CD14-positive monocyte (primary cell): ENCODE measurements around the gene LRIT1. TPM values are rescaled to one million over a fixed set of nuclear protein-coding genes. Genes with fewer than 3 reads are reported as not detected.

Experiments
- DNase-seq, 3 donors: peaks; one replicate each; pipeline ENCODE4 v3.0.0-alpha.2; 2011 to 2022
- H2AFZ ChIP-seq: 2 replicates; pipeline ENCODE4 v1.6.0; 2012; ENCODE audit warnings: mild to moderate bottlenecking, low read depth, low read length, inconsistent platforms; ENCODE audit not compliant: insufficient read depth, poor library complexity, severe bottlenecking
- H3K27ac ChIP-seq, 2 donors: 1 replicate in 1 of 2; 2 replicates in 1 of 2; pipeline ENCODE4 v1.5.1; 2012 to 2013; ENCODE audit warnings: low read length in 2 of 2, control low read depth in 1 of 2, inconsistent platforms in 1 of 2, low read depth in 1 of 2, mild to moderate bottlenecking in 1 of 2
- H3K27me3 ChIP-seq, 2 donors: one replicate each; pipeline versions ENCODE4 v1.6.0 to v1.6.1; 2011 to 2013; ENCODE audit warnings: low read length in 2 of 2; ENCODE audit not compliant: control insufficient read depth in 2 of 2, insufficient read depth in 2 of 2
- H3K36me3 ChIP-seq, 2 donors: replicated peaks in 1 of 2; 1 replicate in 1 of 2; 2 replicates in 1 of 2; pipeline versions ENCODE4 v1.5.1 to v1.6.1; 2012 to 2013; ENCODE audit warnings: low read length in 2 of 2, control low read depth in 1 of 2, inconsistent platforms in 1 of 2, mild to moderate bottlenecking in 1 of 2; ENCODE audit not compliant: insufficient read depth in 2 of 2, control insufficient read depth in 1 of 2
- H3K4me1 ChIP-seq, 2 donors: 1 replicate in 1 of 2; 2 replicates in 1 of 2; pipeline versions ENCODE4 v1.5.1 to v1.6.1; 2012 to 2013; ENCODE audit warnings: low read length in 2 of 2, control low read depth in 1 of 2, inconsistent platforms in 1 of 2, mild to moderate bottlenecking in 1 of 2, moderate library complexity in 1 of 2; ENCODE audit not compliant: insufficient read depth in 2 of 2, control insufficient read depth in 1 of 2
- H3K4me2 ChIP-seq: replicated peaks from 2 replicates; pipeline ENCODE3; 2012; ENCODE audit warnings: low read length, moderate library complexity, mild to moderate bottlenecking; ENCODE audit not compliant: poor library complexity, severe bottlenecking; ENCODE audit errors: extremely low read depth
- H3K4me3 ChIP-seq, 3 experiments: fragments of 200-600 bp in 1 of 3; sonication (generic) in 1 of 3; replicated peaks in 1 of 3; 1 replicate in 2 of 3; 2 replicates in 1 of 3; pipeline ENCODE4 v1.5.1; 2011 to 2013; ENCODE audit warnings: low read length in 3 of 3, mild to moderate bottlenecking in 3 of 3, control low read depth in 2 of 3, low read depth in 2 of 3, inconsistent platforms in 1 of 3, moderate library complexity in 1 of 3
- H3K79me2 ChIP-seq: 2 replicates; pipeline ENCODE4 v1.6.0; 2012; ENCODE audit warnings: mild to moderate bottlenecking, control low read depth, inconsistent platforms, low read length, moderate library complexity; ENCODE audit not compliant: insufficient read depth
- H3K9ac ChIP-seq: 2 replicates; pipeline ENCODE4 v1.6.0; 2017; ENCODE audit warnings: low read length, mild to moderate bottlenecking; ENCODE audit not compliant: insufficient read depth, poor library complexity, severe bottlenecking
- H3K9me3 ChIP-seq, 2 donors: replicated peaks in 1 of 2; 1 replicate in 1 of 2; 2 replicates in 1 of 2; pipeline versions ENCODE4 v1.5.1 to v1.6.1; 2012 to 2013; ENCODE audit warnings: low read length in 2 of 2, control low read depth in 1 of 2; ENCODE audit not compliant: control insufficient read depth in 1 of 2, insufficient read depth in 1 of 2
- H4K20me1 ChIP-seq: 2 replicates; pipeline ENCODE4 v1.6.0; 2012; ENCODE audit warnings: mild to moderate bottlenecking, low read length, control low read depth, moderate library complexity; ENCODE audit not compliant: insufficient read depth
- H3K27ac Mint-ChIP-seq, 7 donors: one replicate each; pipeline ENCODE4 v1.8.0; 2020; ENCODE audit warnings: mild to moderate bottlenecking in 7 of 7, mixed read lengths in 7 of 7, moderate library complexity in 6 of 7, inconsistent platforms in 2 of 7
- H3K27me3 Mint-ChIP-seq, 3 donors: one replicate each; pipeline ENCODE4 v1.8.0; 2021 to 2022; ENCODE audit warnings: low read depth in 3 of 3, mild to moderate bottlenecking in 3 of 3, mixed read lengths in 3 of 3, moderate library complexity in 3 of 3, inconsistent platforms in 1 of 3
- H3K36me3 Mint-ChIP-seq, 2 donors: one replicate each; pipeline ENCODE4 v1.8.0; 2020; ENCODE audit warnings: mixed read lengths in 2 of 2, inconsistent platforms in 1 of 2, mild to moderate bottlenecking in 1 of 2
- H3K4me1 Mint-ChIP-seq: one replicate; pipeline ENCODE4 v1.8.0; 2020; ENCODE audit warnings: mild to moderate bottlenecking, mixed read lengths
- H3K4me3 Mint-ChIP-seq, 2 donors: one replicate each; pipeline ENCODE4 v1.8.0; 2020; ENCODE audit warnings: mild to moderate bottlenecking in 2 of 2, mixed read lengths in 2 of 2, moderate library complexity in 1 of 2
- H3K9me3 Mint-ChIP-seq, 7 donors: one replicate each; pipeline ENCODE4 v1.8.0; 2020 to 2022; ENCODE audit warnings: mixed read lengths in 7 of 7, mild to moderate bottlenecking in 6 of 7, moderate library complexity in 6 of 7, inconsistent platforms in 2 of 7
- WGBS: methylation state at CpG from one replicate; pipeline ENCODE4 v1.1.5; 2013; ENCODE audit warnings: missing lambda C conversion rate; ENCODE audit not compliant: insufficient coverage; 5-methylcytosine and 5-hydroxymethylcytosine counted together
- intact Hi-C, 2 donors: fragments of 100-400 bp; cut with micrococcal nuclease; formaldehyde crosslinking; loops; one replicate each; pipeline versions ENCODE4 v1.15.0 to v1.15.1; 2023
- polyA plus RNA-seq, 3 donors: library from polyadenylated mRNA; depleted of rRNA in 1 of 3; unstranded in 2 of 3; stranded (reverse) in 1 of 3; fragments of 300-500 nt in 2 of 3; fragments of >200 nt in 1 of 3; fragmentation: Illumina TruSeq in 2 of 3; gene quantifications; 1 replicate in 2 of 3; 2 replicates in 1 of 3; pipeline ENCODE4 v1.2.3, GENCODE V29; 2012 to 2021
- TF ChIP-seq, protein P1 (sequence below): fragments of 200-600 bp; IDR thresholded peaks from one replicate; pipeline ENCODE4 v1.8.0; 2022; ENCODE audit warnings: antibody characterized with exemption, mild to moderate bottlenecking

The LRIT1 gene
- polyA plus RNA-seq, 3 donors = not detected

DNA sequence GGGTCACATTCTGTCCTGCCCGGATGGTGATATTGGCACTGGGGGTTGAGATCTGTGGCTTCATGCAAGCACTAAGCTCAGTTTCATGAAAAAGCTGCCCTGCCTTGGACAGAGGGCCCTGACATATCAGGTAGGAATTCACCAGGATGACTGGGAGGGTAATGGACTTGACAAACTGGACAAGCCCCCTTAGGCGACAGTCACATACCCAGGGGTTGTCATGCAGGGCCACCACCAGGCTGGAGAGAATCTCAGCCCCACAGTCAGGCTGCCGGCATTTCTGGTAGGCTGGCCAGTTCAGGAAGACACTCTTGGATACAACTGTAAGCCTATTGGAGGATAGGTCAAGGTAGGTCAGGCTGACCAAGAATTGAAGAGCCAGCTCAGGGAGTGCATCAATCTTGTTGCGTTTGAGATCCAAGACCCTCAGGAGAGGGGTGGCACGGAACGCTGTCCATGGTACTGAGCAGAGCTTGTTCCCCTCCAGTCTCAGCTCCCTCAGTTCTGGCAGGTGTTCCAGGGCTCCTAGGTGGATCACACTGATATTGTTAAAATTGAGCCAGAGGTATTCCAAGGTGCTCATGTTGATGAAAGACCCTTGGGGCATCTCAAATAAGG lies 16.8 kb downstream of the LRIT1 start:
- no peaks in the 10 kb centered on the region for H4K20me1 ChIP-seq
- H3K4me3 ChIP-seq = no peak overlapping the region
- no peaks in the 10 kb centered on the region for H3K4me1 ChIP-seq
- no peaks in the 10 kb centered on the region for H3K9me3 ChIP-seq
- no peak overlapping the region for H3K4me2 ChIP-seq
- peaks cover 0 to 9% (median under 1%) of the 10 kb centered on the region in 7 donors for H3K9me3 Mint-ChIP-seq
- peaks cover 6% of the 10 kb centered on the region in 3 donors for H3K27me3 Mint-ChIP-seq
- H3K4me3 Mint-ChIP-seq = no peak overlapping the region
- no peaks in the 10 kb centered on the region for H3K79me2 ChIP-seq
- no peak for DNase-seq
- H3K9ac ChIP-seq = no peak overlapping the region
- intact Hi-C loops = no loop called here
- TF ChIP-seq, protein P1, sequence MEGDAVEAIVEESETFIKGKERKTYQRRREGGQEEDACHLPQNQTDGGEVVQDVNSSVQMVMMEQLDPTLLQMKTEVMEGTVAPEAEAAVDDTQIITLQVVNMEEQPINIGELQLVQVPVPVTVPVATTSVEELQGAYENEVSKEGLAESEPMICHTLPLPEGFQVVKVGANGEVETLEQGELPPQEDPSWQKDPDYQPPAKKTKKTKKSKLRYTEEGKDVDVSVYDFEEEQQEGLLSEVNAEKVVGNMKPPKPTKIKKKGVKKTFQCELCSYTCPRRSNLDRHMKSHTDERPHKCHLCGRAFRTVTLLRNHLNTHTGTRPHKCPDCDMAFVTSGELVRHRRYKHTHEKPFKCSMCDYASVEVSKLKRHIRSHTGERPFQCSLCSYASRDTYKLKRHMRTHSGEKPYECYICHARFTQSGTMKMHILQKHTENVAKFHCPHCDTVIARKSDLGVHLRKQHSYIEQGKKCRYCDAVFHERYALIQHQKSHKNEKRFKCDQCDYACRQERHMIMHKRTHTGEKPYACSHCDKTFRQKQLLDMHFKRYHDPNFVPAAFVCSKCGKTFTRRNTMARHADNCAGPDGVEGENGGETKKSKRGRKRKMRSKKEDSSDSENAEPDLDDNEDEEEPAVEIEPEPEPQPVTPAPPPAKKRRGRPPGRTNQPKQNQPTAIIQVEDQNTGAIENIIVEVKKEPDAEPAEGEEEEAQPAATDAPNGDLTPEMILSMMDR = no peak
- H3K4me1 Mint-ChIP-seq = no peaks in the 10 kb centered on the region
- no peaks in the 10 kb centered on the region for H3K36me3 Mint-ChIP-seq
- H3K36me3 ChIP-seq = no peaks in the 10 kb centered on the region
- no peaks in the 10 kb centered on the region for H3K27me3 ChIP-seq
- no peak overlapping the region for H2AFZ ChIP-seq
- 62% methylated on average over 5 of the region's 6 CpGs for WGBS
- no peak overlapping the region for H3K27ac Mint-ChIP-seq
- no peak overlapping the region for H3K27ac ChIP-seq

DNA sequence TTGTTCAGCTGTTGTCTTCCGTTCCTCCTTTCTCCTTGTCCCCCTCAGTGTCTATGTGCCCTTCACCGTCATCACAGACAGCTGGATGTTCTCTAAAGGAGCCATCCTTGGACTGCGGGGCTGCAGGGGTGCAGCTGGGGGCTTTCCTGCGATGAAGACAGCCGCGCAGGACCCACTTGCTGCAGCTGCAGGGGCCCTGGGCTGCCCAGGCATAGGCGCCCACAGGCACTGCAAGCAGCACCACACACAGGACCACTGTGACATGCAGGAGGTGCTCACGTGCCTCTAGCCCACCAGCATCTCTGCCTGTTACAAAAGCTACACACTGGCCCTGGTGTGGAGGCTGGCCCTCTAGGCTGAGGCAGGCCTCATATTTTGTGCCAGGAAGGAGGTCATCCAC lies 19.4 kb downstream of the LRIT1 start:
- intact Hi-C loops = no loop called here

More for the DNA sequence above, 19.4 kb downstream of the LRIT1 start:
- Mint-ChIP-seq H3K27me3 (peaks cover 6 to 8% (median 6%) of the 10 kb centered on the region in 3 donors), H3K36me3 (no peaks in the 10 kb centered on the region), H3K27ac (no peak overlapping the region), H3K9me3 (peaks cover 0 to 5% (median 2%) of the 10 kb centered on the region in 7 donors), H3K4me3 (no peak overlapping the region), H3K4me1 (no peaks in the 10 kb centered on the region)
- H4K20me1 ChIP-seq = no peaks in the 10 kb centered on the region
- WGBS = 91% methylated on average over 8 of the region's 8 CpGs
- H3K79me2 ChIP-seq = no peaks in the 10 kb centered on the region
- no peak overlapping the region for H3K27ac ChIP-seq
- H3K36me3 ChIP-seq = no peaks in the 10 kb centered on the region
- H2AFZ ChIP-seq = no peak overlapping the region
- no peak for DNase-seq
- TF ChIP-seq, protein P1 = no peak
- H3K4me2 ChIP-seq = no peak overlapping the region
- H3K9ac ChIP-seq = no peak overlapping the region
- no peaks in the 10 kb centered on the region for H3K4me1 ChIP-seq
- no peaks in the 10 kb centered on the region for H3K27me3 ChIP-seq
- H3K9me3 ChIP-seq = no peaks in the 10 kb centered on the region
- H3K4me3 ChIP-seq = no peak overlapping the region
